Measurements from ENCODE around the gene GPR146. TPM values are rescaled to one million over a fixed set of nuclear protein-coding genes. Genes with fewer than 3 reads are reported as not detected.

Gene GPR146
- polyA plus RNA-seq, 3 donors: 0.48 to 0.92 (median 0.48) TPM

- Histone ChIP-seq H3K4me2 (replicated peaks; ENCODE audit: extremely low read depth, low read length, poor library complexity, severe bottlenecking) (no peak overlapping the region), H3K4me1 (ENCODE audit: control insufficient read depth in 1 of 2, insufficient read depth in 2 of 2, low read length in 2 of 2) (no peaks in the 10 kb centered on the region), H3K9ac (ENCODE audit: insufficient read depth, low read length, poor library complexity, severe bottlenecking) (no peak overlapping the region), H3K79me2 (ENCODE audit: insufficient read depth, low read length) (no peaks in the 10 kb centered on the region), H3K27me3 (ENCODE audit: control insufficient read depth in 2 of 2, insufficient read depth in 2 of 2, low read length in 2 of 2) (no peaks in the 10 kb centered on the region), H4K20me1 (ENCODE audit: insufficient read depth, low read length) (no peaks in the 10 kb centered on the region), H2AFZ (ENCODE audit: insufficient read depth, low read depth, low read length, poor library complexity, severe bottlenecking) (no peak overlapping the region), H3K9me3 (replicated peaks in 1 of 2; ENCODE audit: control insufficient read depth in 1 of 2, insufficient read depth in 1 of 2, low read length in 2 of 2) (no peaks in the 10 kb centered on the region), H3K36me3 (replicated peaks in 1 of 2; ENCODE audit: control insufficient read depth in 1 of 2, insufficient read depth in 2 of 2, low read length in 2 of 2) (no peaks in the 10 kb centered on the region), H3K27ac (ENCODE audit: low read depth in 1 of 2, low read length in 2 of 2) (no peak overlapping the region), H3K4me3 (replicated peaks in 1 of 3; ENCODE audit: low read depth in 2 of 3, low read length in 3 of 3) (no peak overlapping the region)
- no peak for DNase-seq
- Mint-ChIP-seq H3K36me3 (no peaks in the 10 kb centered on the region), H3K9me3 (peaks cover 0 to 2% (median 0%) of the 10 kb centered on the region in 7 donors), H3K4me3 (no peak overlapping the region), H3K27ac (no peak overlapping the region), H3K27me3 (ENCODE audit: low read depth in 3 of 3) (peaks cover 0 to 6% (median 2%) of the 10 kb centered on the region in 3 donors), H3K4me1 (no peaks in the 10 kb centered on the region)
- no peak for TF ChIP-seq CTCF (IDR thresholded peaks at IDR 0.05)
- WGBS (ENCODE audit: insufficient coverage): 100% methylated on average over 10 of the region's 11 CpGs
- intact Hi-C loops (cut with micrococcal nuclease): no loop called here
These were observed 34.2 kb downstream of the GPR146 start for GRCh38 chr7:1078519-1078918.

- no peak overlapping the region for H3K4me3 ChIP-seq (replicated peaks in 1 of 3; ENCODE audit: low read depth in 2 of 3, low read length in 3 of 3)
- H2AFZ ChIP-seq (ENCODE audit: insufficient read depth, low read depth, low read length, poor library complexity, severe bottlenecking): no peak overlapping the region
- intact Hi-C loops (cut with micrococcal nuclease): no loop called here
- H4K20me1 ChIP-seq (ENCODE audit: insufficient read depth, low read length): no peaks in the 10 kb centered on the region
- H3K4me1 ChIP-seq (ENCODE audit: control insufficient read depth in 1 of 2, insufficient read depth in 2 of 2, low read length in 2 of 2): no peaks in the 10 kb centered on the region
- H3K36me3 ChIP-seq (replicated peaks in 1 of 2; ENCODE audit: control insufficient read depth in 1 of 2, insufficient read depth in 2 of 2, low read length in 2 of 2): no peaks in the 10 kb centered on the region
- no peak for TF ChIP-seq CTCF (IDR thresholded peaks at IDR 0.05)
- H3K79me2 ChIP-seq (ENCODE audit: insufficient read depth, low read length): no peaks in the 10 kb centered on the region
- Mint-ChIP-seq H3K4me3 (no peak overlapping the region), H3K27me3 (ENCODE audit: low read depth in 3 of 3) (peaks cover 2 to 6% (median 2%) of the 10 kb centered on the region in 3 donors), H3K36me3 (no peaks in the 10 kb centered on the region), H3K4me1 (no peaks in the 10 kb centered on the region), H3K27ac (no peak overlapping the region), H3K9me3 (peaks cover 0 to 2% (median 0%) of the 10 kb centered on the region in 7 donors)
- no peaks in the 10 kb centered on the region for H3K9me3 ChIP-seq (replicated peaks in 1 of 2; ENCODE audit: control insufficient read depth in 1 of 2, insufficient read depth in 1 of 2, low read length in 2 of 2)
- H3K9ac ChIP-seq (ENCODE audit: insufficient read depth, low read length, poor library complexity, severe bottlenecking): no peak overlapping the region
- 88% methylated on average over 14 of the region's 15 CpGs for WGBS (ENCODE audit: insufficient coverage)
- DNase-seq: no peak
- H3K27ac ChIP-seq (ENCODE audit: low read depth in 1 of 2, low read length in 2 of 2): no peak overlapping the region
- no peak overlapping the region for H3K4me2 ChIP-seq (replicated peaks; ENCODE audit: extremely low read depth, low read length, poor library complexity, severe bottlenecking)
- H3K27me3 ChIP-seq (ENCODE audit: control insufficient read depth in 2 of 2, insufficient read depth in 2 of 2, low read length in 2 of 2): no peaks in the 10 kb centered on the region
These were observed 34.6 kb downstream of the GPR146 start for GRCh38 chr7:1078985-1079384.

All from CD14-positive monocyte (primary cell).